ENCODE data around the gene MTCP1. TPM values are rescaled to one million over a fixed set of nuclear protein-coding genes. Genes with fewer than 3 reads are reported as not detected.

The MTCP1 gene
- total RNA-seq, 5 donors from 2014 or later (not counting 1 experiment from before 2014, with no cell fraction given): 11.9 to 24.0 (median 19.8) TPM

- Mint-ChIP-seq H3K9me3 (no peaks in the 10 kb centered on the region), H3K36me3 (peaks cover 10% of the 10 kb centered on the region), H3K27me3 (no peaks in the 10 kb centered on the region), H3K27ac (peak overlapping the region; percentile 24 to 41), H3K4me1 (peaks cover 32 to 59% (median 51%) of the 10 kb centered on the region in 3 donors), H3K4me3 (peak overlapping the region; percentile 78 to 82 (median 81))
- WGBS (ENCODE audit: insufficient coverage): no CpG with 5 or more reads among the region's 12 CpGs
- Histone ChIP-seq H3K27me3 (replicated peaks in 1 of 2; ENCODE audit: control insufficient read depth in 2 of 2, extremely low read depth in 1 of 2, insufficient read depth in 2 of 2, low read length in 1 of 2) (no peaks in the 10 kb centered on the region), H3K9me3 (no peaks in the 10 kb centered on the region), H3K27ac (ENCODE audit: low read length) (no peak overlapping the region), H3K4me3 (ENCODE audit: control insufficient read depth in 1 of 2, extremely low read depth in 1 of 2, low read length in 1 of 2) (peak overlapping the region; percentile 79), H3K36me3 (ENCODE audit: control insufficient read depth in 2 of 2, extremely low read depth in 1 of 2, insufficient read depth in 1 of 2, low read length in 1 of 2) (peaks cover 0 to 6% of the 10 kb centered on the region in 2 donors), H3K4me1 (ENCODE audit: control insufficient read depth in 1 of 2, extremely low read depth in 1 of 2, insufficient read depth in 2 of 2, low read length in 2 of 2) (peaks cover 5 to 15% of the 10 kb centered on the region in 2 experiments)
- DNase-seq: peak in 1 of 35 experiments; percentile 19
- ATAC-seq (replicated peaks in 1 of 4): no peak
- POLR2A ChIA-PET: interaction anchor here in 1 of 2 donors (1.0 kb wide), 1 partner anchor 43 kb away, joined by 3 read pairs; the partner anchor contains the start of gene FUNDC2
- CTCF ChIA-PET: interaction anchor here in 1 of 2 donors (2.0 kb wide), 1 partner anchor 43 kb away, joined by 10 read pairs; the partner anchor contains the start of gene FUNDC2
These were observed 898 bp downstream of the MTCP1 start for GRCh38 chrX:155070038-155070437.

DNA sequence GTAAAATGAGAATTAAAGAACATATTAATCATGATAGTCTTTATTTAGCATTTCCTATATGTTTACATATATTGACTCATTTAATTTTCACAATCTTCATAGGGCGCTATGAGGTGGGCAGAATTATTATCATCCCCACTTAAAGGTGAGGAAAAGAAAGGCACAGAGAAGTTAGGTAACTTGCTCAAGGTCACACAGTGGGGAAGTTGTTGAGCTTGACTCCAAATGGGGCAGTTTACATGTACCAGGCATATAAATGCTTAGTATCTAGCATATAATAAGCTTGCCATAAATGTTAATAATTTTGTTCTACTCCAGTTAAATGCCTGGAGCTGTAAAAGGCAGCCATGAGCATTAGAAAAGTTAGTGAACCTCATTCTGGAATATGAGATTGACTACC is 1.5 kb downstream of the MTCP1 start:
- Histone ChIP-seq H3K9me3 (no peaks in the 10 kb centered on the region), H3K27me3 (replicated peaks in 1 of 2; ENCODE audit: control insufficient read depth in 2 of 2, extremely low read depth in 1 of 2, insufficient read depth in 2 of 2, low read length in 1 of 2) (no peaks in the 10 kb centered on the region), H3K27ac (ENCODE audit: low read length) (no peak overlapping the region), H3K36me3 (ENCODE audit: control insufficient read depth in 2 of 2, extremely low read depth in 1 of 2, insufficient read depth in 1 of 2, low read length in 1 of 2) (peaks cover 0 to 6% of the 10 kb centered on the region in 2 donors), H3K4me1 (ENCODE audit: control insufficient read depth in 1 of 2, extremely low read depth in 1 of 2, insufficient read depth in 2 of 2, low read length in 2 of 2) (peaks cover 5 to 15% of the 10 kb centered on the region in 2 experiments), H3K4me3 (ENCODE audit: control insufficient read depth in 1 of 2, extremely low read depth in 1 of 2, low read length in 1 of 2) (no peak overlapping the region)
- Mint-ChIP-seq H3K27me3 (no peaks in the 10 kb centered on the region), H3K36me3 (peaks cover 10% of the 10 kb centered on the region), H3K27ac (peak overlapping the region in 1 of 2 donors; percentile 24), H3K9me3 (no peaks in the 10 kb centered on the region), H3K4me3 (peak overlapping the region; percentile 78 to 82 (median 81)), H3K4me1 (peaks cover 30 to 58% (median 50%) of the 10 kb centered on the region in 3 donors)
- DNase-seq: no peak
- WGBS (ENCODE audit: insufficient coverage): no CpG with 5 or more reads among the region's 1 CpG
- no peak for ATAC-seq (replicated peaks in 1 of 4)
- POLR2A ChIA-PET: no interaction called here
- CTCF ChIA-PET: interaction anchor here (0.7 to 2.0 kb wide), 2 partner anchors 11 to 43 kb away, joined by 4 to 10 read pairs; partner anchors contain the start of gene FUNDC2 (in 1 of the 2)

DNA sequence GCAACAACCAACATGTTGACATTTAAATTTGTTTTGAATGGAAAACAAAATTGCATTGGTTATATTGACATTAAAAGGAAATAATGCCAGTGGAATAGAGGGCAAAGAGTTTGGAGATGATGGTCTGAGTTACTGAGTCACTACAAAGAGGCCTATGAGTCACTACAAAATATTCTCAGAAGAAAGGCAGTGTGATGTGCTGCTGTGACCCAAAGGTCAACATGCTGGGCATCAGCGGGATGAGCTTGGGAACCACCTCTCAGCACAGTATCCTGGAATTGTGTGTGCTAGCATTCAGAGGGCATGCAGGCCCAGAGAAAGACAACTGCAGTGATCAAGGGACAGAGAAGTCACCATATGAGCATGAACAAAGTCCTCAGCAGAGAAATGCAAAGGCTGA is 2.8 kb downstream of the MTCP1 start:
- ChIA-PET POLR2A (no interaction called here), CTCF (no interaction called here)
- H3K36me3 ChIP-seq (ENCODE audit: control insufficient read depth in 2 of 2, extremely low read depth in 1 of 2, insufficient read depth in 1 of 2, low read length in 1 of 2): peaks cover 0 to 2% of the 10 kb centered on the region in 2 donors
- H3K4me1 ChIP-seq (ENCODE audit: control insufficient read depth in 1 of 2, extremely low read depth in 1 of 2, insufficient read depth in 2 of 2, low read length in 2 of 2): peaks cover 5 to 15% of the 10 kb centered on the region in 2 experiments
- ATAC-seq (replicated peaks in 1 of 4) (no peak), DNase-seq (no peak)
- peak overlapping the region in 1 of 2 donors; percentile 70 for H3K27ac Mint-ChIP-seq
- no peaks in the 10 kb centered on the region for H3K27me3 ChIP-seq (replicated peaks in 1 of 2; ENCODE audit: control insufficient read depth in 2 of 2, extremely low read depth in 1 of 2, insufficient read depth in 2 of 2, low read length in 1 of 2)
- peaks cover 18 to 45% (median 38%) of the 10 kb centered on the region in 3 donors for H3K4me1 Mint-ChIP-seq
- H3K36me3 Mint-ChIP-seq: no peaks in the 10 kb centered on the region
- H3K4me3 ChIP-seq (ENCODE audit: control insufficient read depth in 1 of 2, extremely low read depth in 1 of 2, low read length in 1 of 2): no peak overlapping the region
- no peaks in the 10 kb centered on the region for H3K9me3 Mint-ChIP-seq
- WGBS (ENCODE audit: insufficient coverage): no CpG with 5 or more reads among the region's 1 CpG
- no peak overlapping the region for H3K4me3 Mint-ChIP-seq
- no peaks in the 10 kb centered on the region for H3K9me3 ChIP-seq
- H3K27ac ChIP-seq (ENCODE audit: low read length): no peak overlapping the region
- H3K27me3 Mint-ChIP-seq: no peaks in the 10 kb centered on the region

DNA sequence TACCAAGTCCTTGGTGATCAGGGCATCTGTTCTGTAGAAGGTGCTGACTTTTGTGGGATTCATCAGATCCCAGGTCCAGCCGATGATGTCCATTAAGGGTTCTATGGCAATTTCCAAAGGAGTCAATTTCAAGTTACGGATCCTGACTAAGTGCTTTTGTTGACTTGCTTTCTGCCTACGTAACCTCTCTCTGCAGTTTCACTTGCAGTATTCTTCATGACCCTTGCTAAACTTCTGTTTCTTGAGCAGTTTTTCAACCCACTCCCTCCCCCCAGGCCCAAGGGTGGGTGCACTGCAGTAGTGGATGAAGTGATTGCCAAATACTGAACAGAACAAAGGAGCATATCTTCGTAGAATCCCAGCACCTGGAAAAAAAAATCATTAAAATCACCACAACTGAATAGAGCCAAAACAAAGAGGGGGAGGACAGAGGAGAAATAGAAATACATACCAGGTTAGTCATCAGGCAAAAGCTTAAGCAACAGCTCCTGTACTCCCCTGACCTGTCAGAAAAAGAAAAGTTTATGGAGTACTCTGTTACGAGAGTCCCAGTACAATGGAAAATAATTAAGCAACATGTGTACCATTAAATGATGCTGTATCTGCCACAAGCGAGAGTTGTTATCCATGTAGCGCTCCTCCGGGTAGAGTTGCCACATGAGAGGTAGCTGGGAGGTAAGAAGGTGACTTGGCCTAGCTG is 5.8 kb downstream of the MTCP1 start:
- H3K4me3 ChIP-seq (ENCODE audit: control insufficient read depth in 1 of 2, extremely low read depth in 1 of 2, low read length in 1 of 2): no peak overlapping the region
- H3K27ac ChIP-seq (ENCODE audit: low read length): no peak overlapping the region
- Mint-ChIP-seq H3K36me3 (peaks cover 4% of the 10 kb centered on the region), H3K27ac (no peak overlapping the region), H3K27me3 (peaks cover 0 to 4% of the 10 kb centered on the region in 2 donors), H3K4me3 (no peak overlapping the region), H3K9me3 (no peaks in the 10 kb centered on the region), H3K4me1 (peaks cover 7 to 32% (median 25%) of the 10 kb centered on the region in 3 donors)
- ChIA-PET CTCF (no interaction called here), POLR2A (no interaction called here)
- peaks cover 0 to 8% of the 10 kb centered on the region in 2 donors for H3K36me3 ChIP-seq (ENCODE audit: control insufficient read depth in 2 of 2, extremely low read depth in 1 of 2, insufficient read depth in 1 of 2, low read length in 1 of 2)
- no peaks in the 10 kb centered on the region for H3K27me3 ChIP-seq (replicated peaks in 1 of 2; ENCODE audit: control insufficient read depth in 2 of 2, extremely low read depth in 1 of 2, insufficient read depth in 2 of 2, low read length in 1 of 2)
- WGBS (ENCODE audit: insufficient coverage): 94% methylated on average over 2 of the region's 8 CpGs
- no peak for ATAC-seq (replicated peaks in 1 of 4)
- DNase-seq: no peak
- peaks cover 2 to 5% of the 10 kb centered on the region in 2 experiments for H3K4me1 ChIP-seq (ENCODE audit: control insufficient read depth in 1 of 2, extremely low read depth in 1 of 2, insufficient read depth in 2 of 2, low read length in 2 of 2)
- H3K9me3 ChIP-seq: no peaks in the 10 kb centered on the region

DNA sequence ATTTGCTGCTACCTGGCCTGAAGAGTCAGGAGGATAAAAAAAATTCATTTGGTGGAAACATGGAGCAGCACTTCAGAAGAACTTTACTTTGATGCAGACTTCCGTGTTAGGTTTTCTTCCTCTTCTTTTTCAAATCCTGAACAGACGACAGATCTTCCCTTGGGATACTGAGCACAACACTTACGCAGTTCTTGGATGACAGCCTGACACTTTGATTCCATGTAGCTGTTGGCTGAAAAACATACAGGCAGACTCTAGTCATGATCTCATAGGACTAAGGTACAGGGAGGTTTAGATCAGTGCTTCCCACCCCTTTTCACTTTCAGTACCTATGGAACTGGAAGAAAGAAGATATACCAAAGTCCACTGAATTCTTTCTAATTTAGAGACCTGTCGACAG is 9.2 kb downstream of the MTCP1 start:
- H3K4me3 ChIP-seq (ENCODE audit: control insufficient read depth in 1 of 2, extremely low read depth in 1 of 2, low read length in 1 of 2): no peak overlapping the region
- Mint-ChIP-seq H3K27me3 (peaks cover 0 to 4% of the 10 kb centered on the region in 2 donors), H3K4me1 (peaks cover 12 to 18% (median 15%) of the 10 kb centered on the region in 3 donors), H3K4me3 (no peak overlapping the region), H3K9me3 (no peaks in the 10 kb centered on the region), H3K27ac (no peak overlapping the region), H3K36me3 (peaks cover 4% of the 10 kb centered on the region)
- H3K27me3 ChIP-seq (replicated peaks in 1 of 2; ENCODE audit: control insufficient read depth in 2 of 2, extremely low read depth in 1 of 2, insufficient read depth in 2 of 2, low read length in 1 of 2): no peaks in the 10 kb centered on the region
- ChIA-PET CTCF (no interaction called here), POLR2A (no interaction called here)
- H3K9me3 ChIP-seq: no peaks in the 10 kb centered on the region
- peaks cover 0 to 8% of the 10 kb centered on the region in 2 donors for H3K36me3 ChIP-seq (ENCODE audit: control insufficient read depth in 2 of 2, extremely low read depth in 1 of 2, insufficient read depth in 1 of 2, low read length in 1 of 2)
- DNase-seq: no peak
- peaks cover 2 to 10% of the 10 kb centered on the region in 2 experiments for H3K4me1 ChIP-seq (ENCODE audit: control insufficient read depth in 1 of 2, extremely low read depth in 1 of 2, insufficient read depth in 2 of 2, low read length in 2 of 2)
- WGBS (ENCODE audit: insufficient coverage): no CpG with 5 or more reads among the region's 4 CpGs
- ATAC-seq (replicated peaks in 1 of 4): no peak
- H3K27ac ChIP-seq (ENCODE audit: low read length): no peak overlapping the region

DNA sequence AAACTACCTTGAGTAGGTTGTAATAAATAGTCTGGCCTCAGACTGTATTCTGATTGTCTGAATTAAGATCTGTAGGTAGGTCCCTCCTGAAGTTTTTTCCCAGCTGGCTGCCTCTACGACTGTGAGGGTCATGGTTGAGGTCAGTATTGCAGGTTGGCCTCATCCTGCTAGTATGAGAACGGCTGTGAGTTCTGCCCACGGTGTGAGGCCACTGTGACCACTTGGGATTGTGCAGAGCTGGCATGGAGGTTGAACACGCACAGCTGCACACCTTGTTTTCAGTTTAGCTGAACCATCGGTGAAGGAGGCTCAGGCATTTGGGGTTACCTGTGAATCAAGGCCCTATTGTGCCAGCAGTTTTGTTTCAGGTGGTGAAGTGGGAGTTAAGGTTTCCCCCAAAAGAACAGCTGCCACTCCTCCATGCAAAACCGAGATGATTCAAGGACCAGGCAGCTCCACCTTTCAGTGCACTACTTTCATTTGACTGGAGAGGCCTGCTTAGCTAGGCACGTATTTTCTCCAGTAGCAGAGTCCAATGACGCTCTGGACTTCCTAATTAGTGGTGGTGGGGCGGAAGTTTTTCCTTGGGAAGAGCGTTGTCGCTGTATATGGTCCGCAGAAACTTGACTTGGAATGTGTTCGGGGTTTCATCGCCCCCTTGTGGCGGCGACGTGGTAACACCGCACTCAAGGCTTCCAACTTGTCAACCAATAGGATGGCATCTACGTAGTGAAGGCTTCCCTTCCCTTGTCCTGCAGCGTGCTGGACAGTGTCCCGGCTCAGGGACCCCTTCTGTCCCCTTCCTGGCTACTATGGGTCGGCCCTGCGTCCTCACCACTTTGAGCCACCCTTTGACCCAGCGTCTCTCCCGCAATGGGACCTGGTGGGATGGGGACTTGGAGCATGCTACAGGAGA is 13.8 kb downstream of the MTCP1 start:
- H3K9me3 ChIP-seq: no peaks in the 10 kb centered on the region
- H3K27ac ChIP-seq (ENCODE audit: low read length): peak overlapping the region; percentile 41
- H3K36me3 Mint-ChIP-seq: peaks cover 14% of the 10 kb centered on the region
- peak; percentile 71 to 84 (median 75) for ATAC-seq (replicated peaks in 1 of 4)
- peaks cover 17 to 26% (median 17%) of the 10 kb centered on the region in 3 donors for H3K4me1 Mint-ChIP-seq
- WGBS (ENCODE audit: insufficient coverage): 11% methylated on average over 7 of the region's 25 CpGs
- peak overlapping the region; percentile 36 to 51 (median 49) for H3K4me3 Mint-ChIP-seq
- peak overlapping the region; percentile 20 to 34 for H3K4me3 ChIP-seq (ENCODE audit: control insufficient read depth in 1 of 2, extremely low read depth in 1 of 2, low read length in 1 of 2)
- H3K9me3 Mint-ChIP-seq: no peaks in the 10 kb centered on the region
- peak in 34 of 35 experiments; percentile 6 to 76 (median 32) for DNase-seq
- no peaks in the 10 kb centered on the region for H3K27me3 ChIP-seq (replicated peaks in 1 of 2; ENCODE audit: control insufficient read depth in 2 of 2, extremely low read depth in 1 of 2, insufficient read depth in 2 of 2, low read length in 1 of 2)
- H3K27ac Mint-ChIP-seq: peak overlapping the region; percentile 65 to 68
- H3K27me3 Mint-ChIP-seq: peaks cover 0 to 4% of the 10 kb centered on the region in 2 donors
- peaks cover 0 to 9% of the 10 kb centered on the region in 2 donors for H3K36me3 ChIP-seq (ENCODE audit: control insufficient read depth in 2 of 2, extremely low read depth in 1 of 2, insufficient read depth in 1 of 2, low read length in 1 of 2)
- ChIA-PET POLR2A (interaction anchor here in 1 of 2 donors (0.5 kb wide), 1 partner anchor 30 kb away, joined by 3 read pairs; the partner anchor contains the start of gene FUNDC2), CTCF (interaction anchor here in 1 of 2 donors (0.6 to 1.3 kb wide), 7 partner anchors 9 to 140 kb away, joined by 3 to 9 read pairs (median 4); partner anchors contain the start of genes BRCC3 and FUNDC2)
- H3K4me1 ChIP-seq (ENCODE audit: control insufficient read depth in 1 of 2, extremely low read depth in 1 of 2, insufficient read depth in 2 of 2, low read length in 2 of 2): peaks cover 4 to 13% of the 10 kb centered on the region in 2 experiments

Data from T-cell (primary cell).